Stimulated activated CD4-positive, alpha-beta T cell treated with anti-CD3 and anti-CD28 coated beads, Interleukin-2, amount 100 ng/mL, for 24 hours (primary cell): ENCODE data around the gene PHLDA3.

Experiments used
- DNase-seq, 2 donors: peaks; one replicate each; pipeline ENCODE4 v3.0.0-alpha.2; 2020

PHLDA3 gene

DNA sequence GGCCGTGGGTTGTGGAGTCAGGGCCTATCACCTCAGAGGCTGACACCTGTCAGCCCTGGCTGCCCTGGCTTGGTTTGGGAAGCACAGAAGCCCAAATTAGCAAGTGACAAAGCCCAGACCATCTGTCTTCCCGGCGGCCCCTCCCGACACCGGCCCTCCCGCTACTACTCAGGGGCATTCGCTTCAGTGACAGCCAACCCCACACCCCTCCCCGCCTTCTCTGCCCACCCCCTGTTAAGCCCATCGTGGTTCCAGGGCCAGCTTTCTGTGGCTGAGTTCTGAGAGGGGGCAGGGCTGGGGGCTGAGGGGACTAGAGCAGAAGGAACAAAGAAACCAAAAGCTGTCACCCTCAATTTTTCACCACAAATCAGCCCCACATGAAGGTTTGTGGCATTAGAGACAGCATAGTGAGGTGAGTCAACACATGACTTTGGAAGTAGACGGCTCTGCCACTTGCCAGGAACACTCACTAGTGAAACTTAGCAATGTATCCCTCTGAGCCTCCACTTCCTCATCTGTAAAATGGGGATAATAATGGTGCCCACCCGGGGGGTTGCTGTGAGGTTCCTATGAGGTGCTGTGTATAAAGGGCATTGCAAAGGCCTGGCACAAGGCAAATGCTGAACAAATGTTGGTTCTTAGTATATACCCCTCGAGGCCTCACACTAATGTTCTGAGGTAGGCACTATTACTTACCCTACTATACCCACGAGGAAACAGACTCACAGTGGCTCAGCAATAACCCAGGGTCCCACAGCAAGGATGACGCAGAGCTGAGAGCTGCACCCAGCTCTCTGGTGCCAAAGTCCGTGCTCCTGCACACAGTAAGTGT, 42.3 kb downstream of the PHLDA3 start:
- DNase-seq: no peak

DNA sequence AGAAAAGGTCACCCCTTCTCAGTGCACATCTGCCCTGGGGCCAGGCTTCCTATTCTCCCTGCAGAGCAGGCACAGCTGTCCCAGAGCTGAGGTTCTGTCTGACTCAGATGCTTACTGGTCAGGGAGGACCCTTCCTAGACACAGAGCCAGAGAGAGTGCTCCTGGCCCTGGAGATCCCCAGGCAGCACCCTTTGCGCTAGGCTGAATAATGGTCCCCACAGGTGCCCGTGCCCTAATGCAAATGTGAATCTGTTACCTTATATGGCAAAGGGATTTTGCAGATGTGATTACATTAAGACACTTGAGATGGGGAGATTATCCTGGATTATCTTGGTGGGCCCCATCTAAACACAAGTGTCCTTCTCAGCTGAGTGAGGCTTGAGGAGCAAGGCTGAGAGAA, 44.8 kb downstream of the PHLDA3 start:
- no peak for DNase-seq

DNA sequence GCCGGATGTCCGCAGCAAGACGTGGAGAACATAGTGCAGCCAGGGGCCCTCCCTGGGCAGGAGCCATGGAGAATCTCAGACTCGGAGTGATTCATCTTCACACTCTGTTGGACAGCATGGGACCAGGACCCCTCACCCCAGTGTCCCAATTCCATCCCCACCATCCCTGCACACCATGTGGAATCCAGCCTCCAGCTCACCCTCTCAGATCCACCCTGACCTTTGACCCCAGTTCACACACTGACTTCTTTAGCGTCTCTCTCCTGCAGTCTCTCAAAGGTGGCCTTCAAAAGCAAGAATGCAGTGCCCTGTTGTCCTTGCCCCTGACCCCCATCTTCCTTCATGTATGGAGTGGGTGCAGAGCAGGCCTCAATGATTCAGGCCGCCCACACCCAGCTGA, 45.3 kb downstream of the PHLDA3 start:
- no peak for DNase-seq

DNA sequence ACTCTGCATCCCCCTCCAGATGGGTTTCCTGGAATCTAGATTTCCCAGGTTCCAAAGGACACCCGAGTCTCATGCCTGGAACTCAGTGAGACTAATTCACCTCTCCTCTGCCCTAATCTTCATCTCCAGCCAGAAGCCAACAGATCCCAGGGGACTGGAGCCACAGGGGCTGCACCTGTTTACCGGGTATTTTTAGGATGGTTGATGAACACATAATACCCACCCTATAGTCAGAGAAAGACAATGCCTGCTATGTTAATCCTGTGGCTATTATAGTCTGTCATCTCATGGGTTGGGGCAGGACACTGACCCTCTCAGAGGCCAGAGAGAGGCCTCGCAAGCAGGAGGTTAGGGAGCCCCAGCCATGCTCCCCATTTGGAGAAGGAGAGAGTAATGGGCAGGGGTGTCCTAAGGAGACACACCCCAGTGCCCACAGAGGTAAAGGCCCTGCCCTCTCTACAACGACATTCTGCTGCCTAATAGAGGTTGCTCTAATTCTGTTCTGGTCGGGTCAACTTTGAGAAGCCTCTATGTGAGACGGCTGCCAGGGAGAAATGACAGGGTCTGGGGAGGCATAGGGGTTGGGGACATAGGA, 46.5 kb downstream of the PHLDA3 start:
- DNase-seq: no peak

DNA sequence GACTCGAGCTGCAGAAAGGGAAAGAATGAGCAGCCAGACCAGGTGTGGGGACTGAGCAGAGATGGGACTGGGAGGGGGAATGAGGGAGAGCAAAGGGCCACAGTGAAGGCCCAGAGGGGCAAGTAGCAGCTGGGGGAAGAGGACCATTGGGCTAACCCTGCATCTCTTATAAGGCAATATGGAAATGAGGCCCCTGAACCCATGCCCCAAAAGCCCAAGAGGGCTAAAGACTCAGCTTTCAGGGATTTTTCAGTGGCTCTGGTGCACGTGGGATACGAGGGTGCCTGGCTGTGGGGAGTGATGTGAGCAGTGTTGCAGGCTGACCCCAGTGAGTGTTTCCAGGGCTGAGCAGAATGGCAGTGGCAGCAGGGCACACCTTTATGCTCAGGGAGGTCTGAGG, 47.0 kb downstream of the PHLDA3 start:
- no peak for DNase-seq

DNA sequence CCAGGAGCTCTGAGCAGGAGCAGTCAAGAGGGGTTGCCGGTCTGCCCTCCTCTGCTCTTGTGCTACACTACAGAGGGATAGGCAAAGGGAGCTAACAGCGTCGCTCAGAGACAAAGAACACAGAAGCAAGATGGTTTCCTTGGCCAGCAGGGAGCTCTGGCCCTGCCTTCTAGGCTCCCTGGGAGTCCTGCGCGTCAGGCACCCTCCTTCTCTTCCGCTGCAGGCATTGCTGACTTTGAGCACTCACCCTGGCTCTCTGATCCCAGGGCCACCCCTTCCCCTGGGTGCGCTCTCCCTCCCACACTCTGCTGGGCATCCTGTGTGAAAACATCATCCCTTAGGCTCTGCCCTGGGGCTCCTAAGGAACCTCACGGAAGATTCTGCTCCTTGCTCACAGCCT, 47.9 kb downstream of the PHLDA3 start:
- DNase-seq: no peak

DNA sequence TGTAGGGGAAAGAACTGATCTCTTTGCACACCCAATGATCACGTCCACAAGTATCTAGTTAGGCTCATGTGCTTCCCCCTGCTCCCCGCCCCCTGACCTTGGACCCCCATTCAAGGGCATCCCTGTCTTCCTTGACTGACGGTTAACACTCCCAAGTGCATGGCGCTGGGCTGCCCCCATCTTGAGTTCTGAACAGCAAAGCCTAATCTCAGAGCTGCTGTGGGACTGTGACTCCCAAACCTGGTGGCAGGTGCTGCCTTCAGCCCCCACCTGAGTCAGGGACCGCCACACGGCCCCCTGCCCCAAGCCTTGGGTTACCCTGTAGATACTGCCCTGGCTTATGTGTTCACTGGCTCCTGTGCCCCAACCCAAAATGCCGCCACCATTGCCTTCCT, 48.4 kb downstream of the PHLDA3 start:
- DNase-seq: no peak

DNA sequence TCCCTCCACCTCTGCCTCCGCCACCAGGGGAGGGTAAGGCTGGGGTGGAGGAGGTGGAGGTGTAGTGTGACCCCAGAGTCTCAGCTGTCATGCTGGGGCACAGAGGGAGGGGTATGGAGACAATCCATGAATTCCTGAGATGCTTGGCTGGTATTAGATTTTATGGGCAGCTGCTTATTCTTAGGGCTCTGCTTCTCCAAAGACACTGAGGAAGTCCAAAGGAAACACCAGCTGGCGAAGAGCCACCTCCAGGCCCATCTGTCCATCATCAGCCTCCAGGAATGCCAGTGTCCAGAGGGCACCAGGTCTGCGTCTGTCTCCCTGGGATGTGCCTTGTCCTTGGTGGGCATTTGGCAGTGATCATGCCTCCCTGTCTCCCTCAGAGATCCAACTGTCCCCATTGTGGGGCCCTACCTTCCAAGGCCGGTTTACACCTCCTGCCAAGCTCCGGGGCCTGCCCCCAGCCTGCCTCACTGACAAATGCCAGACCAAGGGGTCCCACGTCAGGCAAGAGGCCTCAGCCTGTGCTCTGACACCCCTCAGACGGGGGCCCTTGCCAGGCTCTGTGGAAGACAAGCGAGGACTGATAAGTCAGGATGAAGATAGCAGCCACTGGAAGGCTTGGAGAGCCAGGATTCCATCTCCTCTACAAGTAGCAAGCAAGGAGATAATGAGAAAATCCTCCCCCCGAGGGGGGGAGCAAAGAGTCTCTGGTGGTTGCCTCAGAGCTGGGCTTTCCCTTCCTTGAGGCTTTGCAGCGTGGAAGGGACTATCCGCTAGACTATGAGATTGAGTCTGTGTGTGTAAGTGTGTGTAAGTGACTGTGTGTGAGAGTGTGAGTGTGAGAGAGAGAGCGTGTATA, 49.0 kb downstream of the PHLDA3 start:
- no peak for DNase-seq

DNA sequence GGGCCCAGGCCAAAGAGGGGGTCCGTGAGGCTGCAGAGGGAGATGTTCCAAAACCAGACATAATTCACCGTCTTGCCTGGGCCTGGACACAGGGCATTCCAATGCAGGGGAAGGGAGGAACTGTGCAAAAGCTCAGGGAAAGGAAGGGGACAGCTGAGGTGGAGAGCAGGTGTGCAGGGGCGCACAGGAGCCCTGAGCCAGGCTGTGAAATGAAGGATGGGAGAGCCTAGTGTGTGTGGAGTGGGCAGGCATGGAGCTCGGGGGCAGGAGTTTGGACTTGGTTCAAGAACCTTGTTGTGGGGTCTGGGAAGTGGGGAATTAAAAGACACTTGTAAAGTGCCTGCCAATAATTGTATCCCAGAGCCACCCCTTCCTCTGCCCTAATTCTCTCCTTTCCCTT, 49.7 kb downstream of the PHLDA3 start:
- DNase-seq: no peak

DNA sequence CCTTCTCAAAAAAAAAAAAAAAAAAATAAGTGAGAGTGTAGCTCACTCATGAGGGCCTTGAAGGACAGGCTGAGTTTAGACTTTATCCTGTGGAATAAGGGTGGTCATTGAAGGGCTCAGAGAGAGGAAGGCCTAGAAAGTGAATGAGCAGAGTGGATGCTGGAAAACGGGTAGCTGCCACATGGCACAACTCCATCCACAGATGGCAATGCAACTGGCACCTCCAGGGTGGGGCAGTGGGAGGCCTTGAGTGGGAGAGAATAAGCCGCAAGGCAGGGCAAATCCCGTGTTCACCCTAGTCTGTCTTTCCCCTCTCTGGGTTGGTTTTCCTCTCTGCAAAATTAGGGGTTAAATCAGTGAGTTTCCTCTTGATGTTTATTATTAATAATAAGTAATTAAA, 50.5 kb downstream of the PHLDA3 start:
- no peak for DNase-seq
